GM13976 (cell line): ENCODE results near the gene TECPR2.
"Not testable (repeated sequence)": the region's sequence is repeated elsewhere in the genome, so short reads cannot be mapped to it uniquely, and the experiment has no call there.

Experiments
- DNase-seq: peaks from one replicate; pipeline ENCODE4 v3.0.0; 2012; ENCODE audit warnings: low spot score
- in situ Hi-C: fragments of 300-500 bp; cut with MboI; formaldehyde crosslinking; loops from one replicate; pipeline ENCODE4 v1.12.0; 2022; ENCODE audit warnings: low sequenced_read_pairs, mixed read lengths, inconsistent platforms; ENCODE audit not compliant: unreplicated experiment
- TF ChIP-seq, protein P1 (sequence below): IDR thresholded peaks from 2 replicates; pipeline ENCODE4 v1.5.1; 2012; ENCODE audit warnings: borderline replicate concordance, mild to moderate bottlenecking; ENCODE audit not compliant: insufficient read depth; ENCODE audit errors: extremely low read depth, missing control alignments, control extremely low read depth

The TECPR2 gene

GRCh38 chr14:102344485-102344884 lies 18.3 kb upstream of the TECPR2 start:
- TF ChIP-seq, protein P1, sequence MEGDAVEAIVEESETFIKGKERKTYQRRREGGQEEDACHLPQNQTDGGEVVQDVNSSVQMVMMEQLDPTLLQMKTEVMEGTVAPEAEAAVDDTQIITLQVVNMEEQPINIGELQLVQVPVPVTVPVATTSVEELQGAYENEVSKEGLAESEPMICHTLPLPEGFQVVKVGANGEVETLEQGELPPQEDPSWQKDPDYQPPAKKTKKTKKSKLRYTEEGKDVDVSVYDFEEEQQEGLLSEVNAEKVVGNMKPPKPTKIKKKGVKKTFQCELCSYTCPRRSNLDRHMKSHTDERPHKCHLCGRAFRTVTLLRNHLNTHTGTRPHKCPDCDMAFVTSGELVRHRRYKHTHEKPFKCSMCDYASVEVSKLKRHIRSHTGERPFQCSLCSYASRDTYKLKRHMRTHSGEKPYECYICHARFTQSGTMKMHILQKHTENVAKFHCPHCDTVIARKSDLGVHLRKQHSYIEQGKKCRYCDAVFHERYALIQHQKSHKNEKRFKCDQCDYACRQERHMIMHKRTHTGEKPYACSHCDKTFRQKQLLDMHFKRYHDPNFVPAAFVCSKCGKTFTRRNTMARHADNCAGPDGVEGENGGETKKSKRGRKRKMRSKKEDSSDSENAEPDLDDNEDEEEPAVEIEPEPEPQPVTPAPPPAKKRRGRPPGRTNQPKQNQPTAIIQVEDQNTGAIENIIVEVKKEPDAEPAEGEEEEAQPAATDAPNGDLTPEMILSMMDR = no peak
- in situ Hi-C loops = no loop called here
- DNase-seq = no peak

DNA sequence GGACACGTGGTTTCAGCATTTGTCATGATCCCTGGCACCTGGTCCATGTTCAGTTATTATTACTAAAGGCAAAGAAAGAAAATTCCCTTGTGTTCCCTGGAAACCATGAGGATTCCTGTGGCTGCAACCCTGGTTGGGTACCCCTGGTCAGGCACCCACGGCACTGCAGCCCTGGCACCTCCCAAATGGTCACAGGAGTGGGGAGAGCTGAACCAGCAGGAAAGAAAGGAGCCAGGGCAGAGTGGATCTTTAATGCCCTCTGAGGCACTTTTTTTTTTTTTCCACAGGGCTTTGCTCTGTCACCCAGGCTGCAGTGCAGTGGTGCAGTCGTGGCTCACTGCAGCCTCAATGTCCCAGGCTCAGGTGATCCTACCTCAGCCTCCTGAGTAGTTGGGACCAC lies 17.5 kb upstream of the TECPR2 start:
- DNase-seq = no peak
- TF ChIP-seq, protein P1 = no peak
- in situ Hi-C loops = no loop called here

DNA sequence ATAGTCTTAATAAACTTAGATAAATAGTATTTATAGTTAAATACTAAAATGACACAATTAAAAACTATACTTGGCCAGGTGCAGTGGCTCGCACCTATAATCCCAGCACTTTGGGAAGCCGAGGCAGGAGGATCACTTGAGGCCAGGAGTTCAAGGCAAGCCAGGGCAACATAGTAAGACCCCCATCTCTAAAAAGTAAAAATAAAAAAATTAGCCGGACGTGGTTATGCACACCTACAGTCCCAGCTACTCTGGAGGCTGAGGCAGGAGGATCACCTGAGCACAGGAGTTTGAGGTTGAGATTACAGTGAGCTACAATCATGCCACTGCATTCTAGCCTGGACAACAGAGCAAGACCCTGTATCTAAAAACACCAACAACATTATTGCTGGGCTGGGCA lies 16.1 kb upstream of the TECPR2 start:
- in situ Hi-C loops = no loop called here
- DNase-seq = no peak
- TF ChIP-seq, protein P1 = no peak

GRCh38 chr14:102348376-102348775 lies 14.4 kb upstream of the TECPR2 start:
- in situ Hi-C loops = no loop called here
- TF ChIP-seq, protein P1 = no peak
- no peak for DNase-seq

- no peak for DNase-seq
- in situ Hi-C loops = no loop called here
- TF ChIP-seq, protein P1 = no peak
Measured at GRCh38 chr14:102351023-102351422, 11.7 kb upstream of the TECPR2 start.

GRCh38 chr14:102351593-102351992 lies 11.1 kb upstream of the TECPR2 start:
- in situ Hi-C loops, DNase-seq: not testable (repeated sequence)

GRCh38 chr14:102352213-102352612 lies 10.5 kb upstream of the TECPR2 start:
- in situ Hi-C loops = no loop called here
- DNase-seq = no peak
- TF ChIP-seq, protein P1 = no peak
